GM06990 (cell line): ENCODE measurements around the gene CAMSAP1.

Experiments used
- DNase-seq: peaks from one replicate; pipeline ENCODE4 v3.0.0-alpha.2; 2011; ENCODE audit not compliant: insufficient read length; ENCODE audit errors: extremely low read depth
- H3K27me3 ChIP-seq: replicated peaks from 2 replicates; pipeline ENCODE4 v1.6.0; 2011; ENCODE audit warnings: low read length; ENCODE audit not compliant: control insufficient read depth, insufficient read depth
- H3K36me3 ChIP-seq: 2 replicates; pipeline ENCODE4 v1.5.1; 2011; ENCODE audit warnings: low read length; ENCODE audit not compliant: control insufficient read depth, insufficient read depth
- H3K4me3 ChIP-seq: replicated peaks from 2 replicates; pipeline ENCODE4 v1.5.1; 2011; ENCODE audit warnings: low read depth, mild to moderate bottlenecking, control low read depth, low read length
- CTCF ChIP-seq: IDR thresholded peaks from 2 replicates; pipeline ENCODE4 v1.5.1; 2011; ENCODE audit warnings: low read length, control low read depth, mild to moderate bottlenecking, inconsistent platforms; ENCODE audit not compliant: insufficient read depth, poor library complexity, severe bottlenecking

CAMSAP1 gene

GRCh38 chr9:135910757-135911156, 3.4 kb upstream of the CAMSAP1 start:
- Histone ChIP-seq H3K36me3 (peaks cover 13% of the 10 kb centered on the region), H3K27me3 (no peaks in the 10 kb centered on the region), H3K4me3 (no peak overlapping the region)
- no peak for TF ChIP-seq CTCF
- DNase-seq: no peak

- Histone ChIP-seq H3K27me3 (no peaks in the 10 kb centered on the region), H3K4me3 (no peak overlapping the region), H3K36me3 (peaks cover 13% of the 10 kb centered on the region)
- no peak for TF ChIP-seq CTCF
- no peak for DNase-seq
These were observed 2.9 kb upstream of the CAMSAP1 start for GRCh38 chr9:135910216-135910615.

GRCh38 chr9:135909371-135909770, 2.0 kb upstream of the CAMSAP1 start:
- no peaks in the 10 kb centered on the region for H3K27me3 ChIP-seq
- no peak for TF ChIP-seq CTCF
- H3K36me3 ChIP-seq: peaks cover 6% of the 10 kb centered on the region

GRCh38 chr9:135908754-135909204, 1.4 kb upstream of the CAMSAP1 start:
- peak overlapping the region; percentile 75 for H3K4me3 ChIP-seq

More at GRCh38 chr9:135909371-135909770, 2.0 kb upstream of the CAMSAP1 start:
- peak overlapping the region; percentile 75; the same call in 1 of the 2 replicates for H3K4me3 ChIP-seq
- no peak for DNase-seq

GRCh38 chr9:135908093-135908753, 877 bp upstream of the CAMSAP1 start:
- H3K36me3 ChIP-seq: peaks cover 3% of the 10 kb centered on the region
- TF ChIP-seq CTCF: no peak
- DNase-seq: no peak
- peak overlapping the region; percentile 75 for H3K4me3 ChIP-seq
- no peaks in the 10 kb centered on the region for H3K27me3 ChIP-seq

More at GRCh38 chr9:135908754-135909204, 1.4 kb upstream of the CAMSAP1 start:
- peaks cover 6% of the 10 kb centered on the region for H3K36me3 ChIP-seq
- DNase-seq: no peak
- no peak for TF ChIP-seq CTCF
- H3K27me3 ChIP-seq: no peaks in the 10 kb centered on the region
